Anterior cingulate cortex (tissue), 58 donors: ENCODE results near the gene DLG2.
A peak's percentile ranks its signal among the peaks of the same experiment; 100 is the strongest.

Experiments
- DNase-seq, 58 donors: peaks; one replicate each; lab custom pipeline; 2025; lab: John Stamatoyannopoulos, UW

DLG2 gene

GRCh38 chr11:83864412-83865057 is 1762.6 kb downstream of the DLG2 start:
- no peak for DNase-seq

DNA sequence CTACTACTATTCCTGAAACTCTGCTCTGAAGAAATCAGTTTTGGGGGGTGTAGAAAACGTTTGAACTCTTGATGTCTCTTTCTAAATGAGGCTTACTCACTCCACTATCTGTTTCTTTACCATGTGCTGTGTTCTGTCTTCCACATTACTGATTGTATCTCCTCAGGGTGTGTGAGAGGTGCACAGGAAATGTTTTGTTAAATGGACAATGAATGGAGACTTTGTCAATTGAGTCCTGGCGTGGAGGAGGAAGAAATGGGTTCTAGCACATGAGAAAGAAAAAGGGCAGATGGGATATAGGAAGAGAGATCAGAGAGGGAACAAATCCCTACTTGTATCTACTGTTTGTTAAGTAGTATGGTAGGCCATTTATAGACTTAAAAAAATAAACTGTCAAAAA is 1763.9 kb downstream of the DLG2 start:
- DNase-seq = no peak

DNA sequence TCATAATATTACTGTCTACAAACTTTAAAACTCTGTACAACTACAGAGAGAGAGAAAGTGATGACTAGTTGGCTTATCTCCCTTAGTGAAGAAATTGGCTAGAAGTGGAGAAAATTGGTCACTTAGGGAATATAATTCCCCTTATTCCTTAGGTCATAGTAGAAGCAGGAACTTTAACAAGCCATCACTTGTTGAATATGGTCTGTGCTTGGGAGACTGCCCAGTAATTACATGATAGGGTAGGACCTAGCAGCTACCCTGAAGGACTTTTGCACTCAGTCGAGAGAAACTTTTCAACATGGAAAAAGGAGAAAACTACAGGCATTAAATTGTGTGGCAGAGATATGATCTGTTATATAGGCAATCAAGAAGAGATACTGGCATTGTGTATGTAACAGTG is 1764.5 kb downstream of the DLG2 start:
- DNase-seq = no peak

DNA sequence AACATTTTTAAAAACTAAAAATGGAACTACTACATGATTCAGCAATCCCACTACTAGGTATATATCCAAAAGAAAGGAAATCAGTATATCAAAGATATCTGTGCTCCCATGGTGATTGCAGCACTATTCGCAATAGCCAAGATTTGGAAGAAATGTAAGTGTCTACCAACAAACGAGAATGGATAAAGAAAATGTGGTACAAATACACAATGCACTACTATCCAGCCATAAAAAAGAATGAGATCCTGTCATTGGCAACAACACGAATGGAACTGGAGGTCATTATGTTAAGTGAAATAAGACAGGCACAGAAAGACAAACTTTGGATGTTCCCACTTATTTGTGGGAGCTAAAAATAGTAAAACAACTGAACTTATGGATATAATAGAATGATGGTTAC is 1765.1 kb downstream of the DLG2 start:
- DNase-seq = no peak

GRCh38 chr11:83858694-83859093 is 1768.5 kb downstream of the DLG2 start:
- no peak for DNase-seq

DNA sequence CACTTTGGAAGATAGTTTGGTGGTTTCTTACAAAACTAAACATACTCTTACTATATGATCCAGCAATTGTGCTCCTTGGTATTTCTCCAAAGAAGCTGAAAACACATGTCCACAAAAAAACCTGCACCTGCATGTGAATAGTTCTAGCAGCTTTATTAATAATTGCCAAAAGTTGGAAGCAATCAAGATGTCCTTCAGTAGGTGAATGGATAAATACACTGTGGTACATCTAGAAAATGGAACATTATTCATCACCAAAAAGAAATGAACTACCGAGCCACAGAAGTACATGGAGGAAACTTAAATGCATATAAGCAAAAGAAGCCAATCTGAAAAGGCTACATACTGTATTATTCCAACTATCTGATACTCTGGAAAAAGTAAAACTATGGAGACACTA is 1771.9 kb downstream of the DLG2 start:
- DNase-seq = no peak

DNA sequence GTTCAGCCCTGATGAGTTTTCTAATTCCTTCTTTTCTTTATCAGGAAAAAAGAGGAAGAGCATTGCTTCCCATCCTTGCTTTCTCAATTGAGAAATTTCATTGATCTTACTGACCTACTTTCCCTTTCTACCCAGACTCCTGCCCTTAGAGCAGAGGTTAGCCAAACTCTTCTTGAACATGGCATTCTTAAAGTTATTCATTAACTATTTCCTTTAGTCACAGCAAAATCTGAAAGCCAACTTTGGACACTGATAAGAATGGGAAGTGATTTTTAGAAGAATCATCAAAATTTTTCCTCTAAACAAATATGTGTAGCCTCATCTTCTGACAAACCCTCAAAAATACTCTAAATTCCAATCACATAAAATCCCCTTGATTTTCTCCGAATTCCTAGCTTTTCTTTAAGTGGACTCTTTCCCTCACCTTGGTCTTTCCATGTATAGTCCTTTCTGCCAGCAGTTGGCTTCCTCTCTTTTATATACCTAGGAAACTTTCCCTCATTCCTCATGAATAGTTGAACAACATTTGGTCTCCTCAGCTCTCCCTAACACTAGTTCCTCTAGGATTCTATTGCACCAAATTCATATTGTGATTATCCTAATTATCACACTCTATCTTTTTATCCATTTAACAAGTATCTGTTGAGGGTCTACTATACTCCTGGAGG is 1774.2 kb downstream of the DLG2 start:
- DNase-seq = no peak

GRCh38 chr11:83852012-83852411 is 1775.1 kb downstream of the DLG2 start:
- DNase-seq = no peak

GRCh38 chr11:83847467-83848034 is 1779.6 kb downstream of the DLG2 start:
- DNase-seq = no peak

DNA sequence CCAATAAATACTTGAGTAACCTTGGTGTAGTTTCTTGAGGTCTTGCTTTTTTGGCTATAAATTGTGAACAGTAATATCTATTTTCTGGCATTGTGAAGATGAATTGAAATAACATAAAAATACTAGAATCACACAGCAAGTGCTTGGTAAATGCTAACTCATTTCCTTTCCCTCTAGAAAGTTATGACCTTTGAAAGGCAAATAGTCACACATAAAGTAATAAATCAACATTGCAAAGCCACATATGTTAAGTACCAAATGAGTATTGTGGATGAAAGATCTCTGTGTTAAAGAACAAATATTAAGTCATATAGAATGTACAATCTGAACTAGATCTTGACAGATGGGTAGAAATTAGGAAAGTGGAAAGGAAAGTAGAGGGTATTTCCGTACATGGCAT is 1781.3 kb downstream of the DLG2 start:
- no peak for DNase-seq

- DNase-seq = no peak
Observed at GRCh38 chr11:83840326-83840725, 1786.8 kb downstream of the DLG2 start.

- DNase-seq = peak in 40 of 58 donors; percentile 5 to 60 (median 38)
Observed at GRCh38 chr11:83836883-83837654, 1790.1 kb downstream of the DLG2 start.

DNA sequence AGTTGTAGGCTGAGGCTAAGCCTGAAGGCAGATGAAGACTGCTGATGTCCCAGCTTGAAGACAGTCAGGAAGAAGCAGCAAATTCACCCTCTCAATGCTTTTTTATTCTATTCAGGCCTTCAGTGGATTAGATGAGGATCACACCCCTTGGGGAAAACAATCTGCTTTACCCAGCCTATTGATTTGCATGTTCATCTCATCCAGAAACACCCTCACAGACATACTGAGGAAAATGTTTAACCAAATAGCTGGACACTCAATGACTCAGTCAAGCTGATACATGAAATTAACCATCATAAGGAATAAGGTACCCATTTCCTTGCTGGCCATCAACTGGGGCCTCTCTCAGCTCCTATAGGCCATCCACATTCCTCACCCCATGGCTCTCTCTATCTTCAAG is 1791.1 kb downstream of the DLG2 start:
- no peak for DNase-seq

GRCh38 chr11:83835423-83835822 is 1791.7 kb downstream of the DLG2 start:
- peak in 7 of 58 donors; percentile 6 to 42 (median 11) for DNase-seq

- DNase-seq = no peak
Observed at GRCh38 chr11:83831929-83832328, 1795.2 kb downstream of the DLG2 start.

DNA sequence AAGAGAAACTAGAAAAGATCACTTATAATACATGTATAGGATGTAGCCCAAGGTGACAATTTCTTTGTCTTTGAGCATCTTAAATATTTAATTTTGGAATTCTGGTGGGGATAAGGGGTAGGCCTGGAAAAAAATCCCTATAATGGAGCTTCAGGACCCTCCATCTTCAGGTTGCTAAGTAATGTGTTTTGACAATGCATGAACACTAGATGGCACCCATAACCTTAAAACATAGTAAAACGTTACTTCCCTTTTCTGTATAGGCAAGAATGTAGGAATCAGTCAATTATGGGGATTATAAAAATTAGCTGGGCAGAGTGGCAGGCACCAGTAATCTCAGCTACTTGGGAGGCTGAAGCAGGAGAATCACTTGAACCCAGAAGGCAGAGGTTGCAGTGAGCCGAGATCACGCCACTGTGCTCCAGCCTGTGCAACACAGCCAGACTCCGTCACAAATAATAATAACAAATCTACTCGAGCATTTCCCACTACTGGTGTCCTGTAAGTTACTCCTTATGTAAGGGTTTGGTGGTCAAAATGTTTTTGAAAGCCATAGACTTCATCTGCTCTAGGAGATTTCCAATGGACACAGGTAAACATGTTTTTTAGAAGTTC is 1799.1 kb downstream of the DLG2 start:
- peak in 2 of 58 donors; percentile 4 to 18 for DNase-seq

DNA sequence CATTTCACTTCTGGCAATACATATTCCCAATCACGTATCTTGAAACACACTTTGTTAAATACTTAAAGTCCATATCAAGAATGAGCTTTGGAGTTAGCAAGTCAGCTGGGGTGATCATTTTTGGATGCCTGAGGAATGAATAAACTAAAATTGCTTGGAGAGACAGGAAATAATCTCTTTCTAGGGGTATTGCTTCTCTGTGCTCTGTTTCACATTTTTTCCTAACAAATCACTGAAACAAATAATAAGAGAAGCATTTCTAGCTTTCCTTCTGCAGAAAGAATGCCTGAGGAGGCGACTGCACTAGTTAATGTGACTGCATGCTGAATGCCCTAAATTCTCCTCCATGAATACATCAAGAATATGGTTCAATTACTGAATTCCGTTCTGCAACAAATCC is 1799.6 kb downstream of the DLG2 start:
- no peak for DNase-seq

GRCh38 chr11:83826078-83826477 is 1801.1 kb downstream of the DLG2 start:
- no peak for DNase-seq

DNA sequence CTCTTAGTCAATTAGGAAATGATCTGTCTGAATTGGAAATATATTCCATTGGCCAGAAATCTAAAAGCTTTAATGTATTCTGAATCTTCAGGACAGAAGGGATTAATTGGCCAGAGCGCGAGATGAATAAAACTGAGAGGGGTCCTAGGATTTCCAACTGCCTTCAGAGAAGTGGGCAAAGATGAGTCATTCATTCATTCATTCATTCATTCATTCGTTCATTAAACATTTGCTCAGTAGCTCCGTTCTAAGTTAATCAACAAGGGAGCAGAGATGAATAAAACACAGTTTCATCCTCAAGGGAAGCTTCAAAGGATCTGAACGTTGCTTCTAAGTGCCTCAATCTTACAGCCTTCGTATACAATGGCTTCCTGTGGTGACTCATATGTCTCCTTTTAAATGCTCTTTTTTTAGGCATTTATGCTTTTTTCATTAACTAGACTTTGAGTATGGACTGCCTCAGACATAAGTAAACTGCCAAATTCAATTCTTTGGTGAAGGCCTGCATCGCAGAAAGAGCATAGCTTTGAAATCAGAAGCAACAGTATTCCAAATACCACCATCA is 1803.6 kb downstream of the DLG2 start:
- no peak for DNase-seq

DNA sequence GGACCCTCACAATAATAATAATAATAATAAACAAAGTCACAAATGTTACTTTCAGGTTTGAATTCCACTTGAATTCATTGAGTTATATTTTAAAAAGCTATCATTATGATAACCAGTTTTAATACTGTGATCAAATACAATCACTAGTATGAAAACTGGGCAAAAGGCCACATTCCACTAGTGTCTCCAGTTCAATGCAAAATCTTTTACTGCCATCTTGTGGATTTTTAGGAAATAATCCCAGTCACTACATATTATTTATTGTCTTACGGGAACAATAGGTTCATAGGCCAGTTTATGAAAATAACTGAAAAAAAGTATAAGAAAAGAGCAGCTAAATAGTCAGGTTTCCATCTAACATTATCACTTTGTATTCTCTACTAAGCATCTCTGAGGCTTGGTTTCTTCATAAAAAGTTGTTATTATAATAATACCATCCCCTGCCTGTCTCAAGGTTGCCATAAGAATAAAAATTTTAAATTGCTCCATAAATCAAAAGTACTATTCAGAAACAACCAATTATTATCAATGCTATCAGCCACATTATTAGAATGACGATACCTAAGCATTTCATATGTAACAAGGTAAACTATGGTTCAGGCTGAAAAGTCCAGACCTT is 1807.1 kb downstream of the DLG2 start:
- DNase-seq = peak in 4 of 58 donors; percentile 10 to 56 (median 39)
